Transverse colon (tissue), 4 donors: ENCODE data around the gene SDK2. TPM values are rescaled to one million over a fixed set of nuclear protein-coding genes. Genes with fewer than 3 reads are reported as not detected.

Experiments used
- DNase-seq: peaks from one replicate; pipeline ENCODE4 v3.0.0-alpha.2; 2019
- H3K27ac ChIP-seq, 4 donors: fragments of 200-600 bp; sonication (generic); 2 replicates each; pipeline ENCODE4 v1.5.1; 2016 to 2018; ENCODE audit warnings: inconsistent platforms in 4 of 4
- H3K27me3 ChIP-seq: fragments of 200-600 bp; sonication (generic); 2 replicates; pipeline ENCODE4 v1.5.1; 2017; ENCODE audit warnings: inconsistent platforms
- H3K36me3 ChIP-seq, 4 donors: fragments of 200-600 bp; sonication (generic); 2 replicates each; pipeline ENCODE4 v1.5.1; 2017 to 2019; ENCODE audit warnings: inconsistent platforms in 4 of 4
- H3K4me1 ChIP-seq, 4 donors: fragments of 200-600 bp; sonication (generic); 2 replicates each; pipeline ENCODE4 v1.5.1; 2017 to 2020; ENCODE audit warnings: inconsistent platforms in 4 of 4
- H3K4me3 ChIP-seq, 4 donors: fragments of 200-600 bp; sonication (generic); 1 replicate in 1 of 4; 2 replicates in 3 of 4; pipeline versions ENCODE4 v1.5.1 to v1.6.1; 2017 to 2019; ENCODE audit warnings: inconsistent platforms in 4 of 4
- H3K9me3 ChIP-seq, 2 donors: fragments of 200-600 bp; sonication (generic); 2 replicates each; pipeline ENCODE4 v1.5.1; 2017 to 2019; ENCODE audit warnings: inconsistent platforms in 2 of 2
- EP300 ChIP-seq: sonication (generic); formaldehyde crosslinking; IDR thresholded peaks from one replicate; pipeline ENCODE4 v1.6.1; 2017; ENCODE audit warnings: antibody characterized with exemption, low read depth
- POLR2A ChIP-seq: fragments of 450-650 bp; IDR thresholded peaks from one replicate; pipeline ENCODE4 v1.6.1; 2016; ENCODE audit warnings: antibody characterized with exemption, mild to moderate bottlenecking, moderate library complexity
- POLR2AphosphoS5 ChIP-seq, 3 donors: sonication (generic); formaldehyde crosslinking; IDR thresholded peaks; one replicate each; pipeline ENCODE4 v1.6.1; 2016; ENCODE audit warnings: antibody characterized with exemption in 3 of 3
- WGBS, 2 donors: methylation state at CpG; one replicate each; pipeline ENCODE4 v1.1.5; 2018; ENCODE audit warnings: low coverage in 1 of 2; 5-methylcytosine and 5-hydroxymethylcytosine counted together
- in situ Hi-C, 4 donors: fragments of 200-750 bp; cut with MboI; loops; one replicate each; pipeline versions ENCODE4 v1.15.0 to v1.15.1; 2017; ENCODE audit warnings: low sequenced_read_pairs in 3 of 4, low pct_ligation_motif_present in 1 of 4, low pct_unique_long_range_greater_than_20kb in 1 of 4
- intact Hi-C: fragments of 100-400 bp; cut with DNase I; formaldehyde crosslinking; loops from one replicate; pipeline ENCODE4 v1.15.1; 2023; ENCODE audit warnings: low total_unique reads
- total RNA-seq, 4 donors: library from RNA; depleted of rRNA; stranded (reverse); fragments of >200 nt; gene quantifications; one replicate each; pipeline ENCODE4 v1.1.0, GENCODE V29; 2016
- TF ChIP-seq, protein P1 (sequence below), 5 experiments: fragments of 200-600 bp in 3 of 5; fragments of 450-650 bp in 2 of 5; sonication (generic) in 3 of 5; IDR thresholded peaks; 1 replicate in 2 of 5; 2 replicates in 3 of 5; pipeline ENCODE4 v1.5.1; 2016 to 2017; ENCODE audit warnings: antibody characterized with exemption in 5 of 5, inconsistent platforms in 3 of 5, mild to moderate bottlenecking in 2 of 5, moderate library complexity in 1 of 5

Gene SDK2
- total RNA-seq, 4 donors from 2014 or later = 2.6 to 9.8 (median 3.4) TPM

DNA sequence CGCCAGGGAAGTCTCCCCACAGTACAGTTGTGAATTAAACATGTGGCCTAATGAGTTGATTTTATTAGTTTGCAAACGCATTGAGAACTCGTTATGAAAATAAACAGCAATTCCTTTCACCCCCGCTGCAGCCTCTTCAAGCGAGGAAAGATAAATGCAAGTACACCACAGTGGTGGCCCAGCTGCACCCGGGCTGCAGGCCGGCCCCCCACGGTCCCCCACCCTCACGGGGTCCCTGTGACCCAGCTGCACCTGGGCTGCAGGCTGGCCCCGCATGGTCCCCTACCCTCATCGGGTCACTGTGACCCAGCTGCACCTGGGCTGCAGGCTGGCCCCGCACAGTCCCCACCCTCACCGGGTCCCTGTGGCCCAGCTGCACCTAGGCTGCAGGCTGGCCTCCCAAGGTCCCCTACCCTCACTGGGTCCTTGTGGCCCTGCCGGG lies 32.2 kb downstream of the SDK2 start:
- H3K27me3 ChIP-seq = no peaks in the 10 kb centered on the region
- WGBS, 2 donors = 73% methylated on average over 14 of the region's 14 CpGs; no CpG with 5 or more reads in 1 of the 2 donors
- H3K9me3 ChIP-seq = no peaks in the 10 kb centered on the region
- in situ Hi-C loops (no loop called here), intact Hi-C loops (no loop called here)
- no peak overlapping the region for H3K4me3 ChIP-seq
- no peak overlapping the region for H3K27ac ChIP-seq
- TF ChIP-seq, protein P1, sequence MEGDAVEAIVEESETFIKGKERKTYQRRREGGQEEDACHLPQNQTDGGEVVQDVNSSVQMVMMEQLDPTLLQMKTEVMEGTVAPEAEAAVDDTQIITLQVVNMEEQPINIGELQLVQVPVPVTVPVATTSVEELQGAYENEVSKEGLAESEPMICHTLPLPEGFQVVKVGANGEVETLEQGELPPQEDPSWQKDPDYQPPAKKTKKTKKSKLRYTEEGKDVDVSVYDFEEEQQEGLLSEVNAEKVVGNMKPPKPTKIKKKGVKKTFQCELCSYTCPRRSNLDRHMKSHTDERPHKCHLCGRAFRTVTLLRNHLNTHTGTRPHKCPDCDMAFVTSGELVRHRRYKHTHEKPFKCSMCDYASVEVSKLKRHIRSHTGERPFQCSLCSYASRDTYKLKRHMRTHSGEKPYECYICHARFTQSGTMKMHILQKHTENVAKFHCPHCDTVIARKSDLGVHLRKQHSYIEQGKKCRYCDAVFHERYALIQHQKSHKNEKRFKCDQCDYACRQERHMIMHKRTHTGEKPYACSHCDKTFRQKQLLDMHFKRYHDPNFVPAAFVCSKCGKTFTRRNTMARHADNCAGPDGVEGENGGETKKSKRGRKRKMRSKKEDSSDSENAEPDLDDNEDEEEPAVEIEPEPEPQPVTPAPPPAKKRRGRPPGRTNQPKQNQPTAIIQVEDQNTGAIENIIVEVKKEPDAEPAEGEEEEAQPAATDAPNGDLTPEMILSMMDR (IDR thresholded peaks at IDR 0.05) = no peak
- TF ChIP-seq EP300 = no peak
- no peak for TF ChIP-seq POLR2A
- no peak for TF ChIP-seq POLR2AphosphoS5 (IDR thresholded peaks at IDR 0.05)
- H3K4me1 ChIP-seq = no peaks in the 10 kb centered on the region
- no peaks in the 10 kb centered on the region for H3K36me3 ChIP-seq
- no peak for DNase-seq

DNA sequence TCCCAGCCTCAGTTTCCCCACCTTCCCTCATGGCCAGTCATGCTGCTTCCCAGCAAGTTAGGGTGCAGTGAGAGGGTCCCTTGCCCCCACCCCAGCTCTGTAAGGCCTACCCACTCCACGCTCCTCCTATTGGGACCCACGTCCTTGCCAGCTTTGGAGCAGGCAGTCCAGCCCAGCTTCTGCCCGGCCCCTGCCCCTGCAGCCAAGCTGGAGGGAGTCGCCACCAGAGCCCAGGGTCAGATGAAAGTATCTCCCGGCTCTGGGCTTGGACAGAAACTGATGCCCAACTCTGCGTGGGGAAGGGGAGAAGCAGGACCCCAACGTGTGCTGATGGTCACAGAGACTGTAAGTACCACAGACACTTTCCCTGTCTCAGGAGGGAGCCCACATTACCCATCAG lies 32.6 kb downstream of the SDK2 start:
- DNase-seq = no peak
- Histone ChIP-seq H3K4me1 (no peaks in the 10 kb centered on the region), H3K27me3 (no peaks in the 10 kb centered on the region), H3K36me3 (no peaks in the 10 kb centered on the region), H3K27ac (no peak overlapping the region), H3K9me3 (no peaks in the 10 kb centered on the region), H3K4me3 (no peak overlapping the region)
- TF ChIP-seq POLR2A (no peak), POLR2AphosphoS5 (IDR thresholded peaks at IDR 0.05) (no peak), EP300 (no peak)
- TF ChIP-seq, protein P1 (IDR thresholded peaks at IDR 0.05) = no peak
- intact Hi-C loops = no loop called here
- WGBS, 2 donors = 80 to 81% methylated on average over 1 to 7 of the region's 7 CpGs
- in situ Hi-C loops = no loop called here

DNA sequence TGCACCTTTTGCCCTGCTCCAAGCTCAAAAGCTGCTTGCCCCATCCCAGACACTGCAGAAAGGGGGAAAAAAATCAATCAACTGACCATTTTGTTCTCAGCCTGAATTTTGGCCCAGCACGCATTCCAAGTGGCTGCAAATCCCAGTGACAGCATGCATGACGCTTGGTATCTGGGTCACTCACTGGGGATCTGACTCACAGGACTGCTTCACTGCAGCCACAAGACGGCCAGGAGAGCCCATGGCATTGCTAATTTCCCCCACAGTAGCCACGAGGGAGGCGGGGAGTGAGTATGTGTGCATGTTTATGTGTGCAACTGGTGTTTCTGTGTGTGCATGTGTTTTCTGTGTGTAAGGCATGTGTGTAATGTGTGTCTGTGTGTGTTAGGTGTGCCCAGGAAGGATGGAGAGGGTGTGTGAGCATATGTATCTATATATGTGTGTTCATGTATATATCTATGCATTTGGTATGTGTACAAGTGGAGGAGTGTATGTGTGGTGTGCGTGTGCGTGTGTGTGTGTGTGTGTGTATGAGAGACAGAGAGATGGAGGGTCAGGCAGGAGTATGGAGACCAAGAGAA lies 33.8 kb downstream of the SDK2 start:
- in situ Hi-C loops (no loop called here), intact Hi-C loops (no loop called here)
- H3K9me3 ChIP-seq = no peaks in the 10 kb centered on the region
- TF ChIP-seq, protein P1 (IDR thresholded peaks at IDR 0.05) = no peak
- no peak for TF ChIP-seq POLR2AphosphoS5 (IDR thresholded peaks at IDR 0.05)
- TF ChIP-seq POLR2A = no peak
- no peak for TF ChIP-seq EP300
- 77% methylated on average over 7 of the region's 7 CpGs; no CpG with 5 or more reads in 1 of the 2 donors for WGBS, 2 donors
- no peak for DNase-seq
- no peaks in the 10 kb centered on the region for H3K4me1 ChIP-seq
- no peak overlapping the region for H3K4me3 ChIP-seq
- H3K27ac ChIP-seq = no peak overlapping the region
- no peaks in the 10 kb centered on the region for H3K36me3 ChIP-seq
- no peaks in the 10 kb centered on the region for H3K27me3 ChIP-seq

DNA sequence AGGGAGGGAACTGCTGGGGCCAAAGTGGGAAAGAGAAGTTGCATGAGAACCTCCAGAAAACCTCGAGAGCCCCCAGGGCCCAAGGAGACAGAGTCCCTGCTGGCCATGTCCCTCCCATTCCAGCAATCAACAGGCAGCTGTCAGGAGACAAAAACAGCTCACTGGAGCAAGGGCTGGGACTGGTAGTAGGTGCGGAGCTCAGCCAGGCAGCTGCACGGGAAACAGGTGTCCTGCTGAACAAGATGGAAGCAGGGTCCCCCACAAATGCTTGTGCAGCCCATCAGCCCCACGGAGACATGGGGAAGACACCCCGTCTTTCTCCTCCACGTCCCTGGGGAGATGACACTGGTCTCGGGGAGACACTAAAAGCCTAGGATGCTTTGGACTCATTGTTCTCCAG lies 34.5 kb downstream of the SDK2 start:
- Histone ChIP-seq H3K27ac (no peak overlapping the region), H3K4me1 (no peaks in the 10 kb centered on the region), H3K27me3 (no peaks in the 10 kb centered on the region), H3K36me3 (no peaks in the 10 kb centered on the region), H3K9me3 (no peaks in the 10 kb centered on the region), H3K4me3 (no peak overlapping the region)
- WGBS, 2 donors = 60% methylated on average over 4 of the region's 7 CpGs; no CpG with 5 or more reads in 1 of the 2 donors
- no peak for TF ChIP-seq POLR2AphosphoS5 (IDR thresholded peaks at IDR 0.05)
- no peak for TF ChIP-seq EP300
- no peak for TF ChIP-seq POLR2A
- TF ChIP-seq, protein P1 (IDR thresholded peaks at IDR 0.05) = no peak
- DNase-seq = no peak
- intact Hi-C loops = no loop called here
- in situ Hi-C loops = no loop called here
